K562 (cell line): Measurements from ENCODE around the gene DCAF15. TPM values are rescaled to one million over a fixed set of nuclear protein-coding genes. Genes with fewer than 3 reads are reported as not detected.

Experiments
- ATAC-seq: fragments of 200-7000 bp; cut with Tn5 transposase; 3 replicates; pipeline ENCODE4 v1.9.1; 2020; ENCODE audit warnings: moderate library complexity
- BruUV-seq: library from RNA; stranded (reverse); fragments of 400-500 nt; replicated peaks from 2 replicates; lab custom pipeline; 2021; lab: Mats Ljungman, UMichigan
- CTCF ChIA-PET: fragments of 300-600 bp; formaldehyde crosslinking; extraction: SDS; loops from one replicate; lab custom pipeline; 2021; ENCODE audit warnings: low intra/inter-chr PET ratio; lab: Yijun Ruan, JAX
- POLR2A ChIA-PET: fragments of 300-600, 350-650 bp; sonication (Branson Sonifier 250); formaldehyde crosslinking; extraction: SDS; loops from one replicate; lab custom pipeline; 2021; ENCODE audit warnings: antibody characterized with exemption, inconsistent platforms; lab: Yijun Ruan, JAX
- DNase-seq, 4 experiments: peaks; one replicate each; pipeline versions ENCODE4 v3.0.0 to v3.0.0-alpha.2; 2011 to 2018; ENCODE audit warnings: low spot score in 3 of 4, mixed read lengths in 3 of 4; ENCODE audit errors: extremely low read depth in 1 of 4
- FAIRE-seq: peaks from 2 replicates; lab custom pipeline; 2011; peaks lifted over from hg19 to GRCh38; lab: Jason Lieb, UNC
- H2AFZ ChIP-seq: 2 replicates; pipeline ENCODE4 v1.6.0; 2011; ENCODE audit warnings: low read depth, low read length, control low read depth, inconsistent platforms
- H3K27ac ChIP-seq: fragments of 200-600 bp; 3 replicates; pipeline ENCODE4 v1.8.0; 2011; ENCODE audit warnings: low read depth, mild to moderate bottlenecking, control low read depth, inconsistent platforms, low read length, moderate library complexity, mixed read lengths; ENCODE audit errors: extremely low read depth
- H3K27me3 ChIP-seq, 2 experiments: fragments of 300-600 bp in 1 of 2; 2 replicates in 1 of 2; 3 replicates in 1 of 2; pipeline versions ENCODE4 v1.6.0 to v1.8.0; 2011; ENCODE audit warnings: inconsistent platforms in 2 of 2, low read length in 2 of 2, mild to moderate bottlenecking in 1 of 2, mixed read lengths in 1 of 2, moderate library complexity in 1 of 2; ENCODE audit not compliant: control insufficient read depth in 2 of 2, insufficient read depth in 2 of 2
- H3K36me3 ChIP-seq: fragments of 300-600 bp; 3 replicates; pipeline ENCODE4 v1.8.0; 2011; ENCODE audit warnings: mild to moderate bottlenecking, low read length, inconsistent platforms; ENCODE audit not compliant: control insufficient read depth, insufficient read depth
- H3K4me1 ChIP-seq, 2 experiments: fragments of 200-600 bp in 1 of 2; replicated peaks in 1 of 2; 2 replicates in 1 of 2; 3 replicates in 1 of 2; pipeline versions ENCODE4 v1.5.1 to v1.8.0; 2011; ENCODE audit warnings: inconsistent platforms in 2 of 2, low read length in 2 of 2, mild to moderate bottlenecking in 1 of 2, mixed read lengths in 1 of 2, moderate library complexity in 1 of 2; ENCODE audit not compliant: control insufficient read depth in 2 of 2, insufficient read depth in 2 of 2
- H3K4me2 ChIP-seq: 2 replicates; pipeline ENCODE4 v1.6.1; 2011; ENCODE audit warnings: low read length, control low read depth, inconsistent platforms, mixed read lengths; ENCODE audit not compliant: insufficient read depth
- H3K4me3 ChIP-seq: fragments of 200-600 bp; sonication (generic), shearing (Covaris generic); 2 replicates; pipeline ENCODE4 v1.5.1; 2016; ENCODE audit warnings: control low read depth, inconsistent platforms
- H3K79me2 ChIP-seq: fragments of 200-600 bp; 3 replicates; pipeline ENCODE4 v1.8.0; 2011; ENCODE audit warnings: low read length, inconsistent platforms; ENCODE audit not compliant: control insufficient read depth, insufficient read depth
- H3K9ac ChIP-seq, 2 experiments: 2 replicates each; pipeline versions ENCODE4 v1.6.0 to v1.6.1; 2011; ENCODE audit warnings: low read depth in 2 of 2, low read length in 2 of 2, control low read depth in 1 of 2, inconsistent platforms in 1 of 2, mild to moderate bottlenecking in 1 of 2, mixed read lengths in 1 of 2; ENCODE audit not compliant: insufficient read depth in 1 of 2
- H3K9me1 ChIP-seq: one replicate; pipeline ENCODE4 v1.6.0; 2011; ENCODE audit warnings: inconsistent platforms, mild to moderate bottlenecking, low read length, moderate library complexity; ENCODE audit not compliant: control insufficient read depth, insufficient read depth
- H3K9me3 ChIP-seq: replicated peaks from 2 replicates; pipeline ENCODE4 v1.5.1; 2011; ENCODE audit warnings: low read depth, low read length, inconsistent platforms; ENCODE audit not compliant: control insufficient read depth, insufficient read depth
- H4K20me1 ChIP-seq: replicated peaks from 2 replicates; pipeline ENCODE4 v1.6.1; 2011; ENCODE audit warnings: low read length, inconsistent platforms, mixed read lengths; ENCODE audit not compliant: control insufficient read depth, insufficient read depth
- BRF1 ChIP-seq: IDR thresholded peaks from 3 replicates; pipeline ENCODE4 v1.6.1; 2011; ENCODE audit warnings: borderline replicate concordance, mild to moderate bottlenecking; ENCODE audit not compliant: insufficient read length; ENCODE audit errors: extremely low read depth
- EP300 ChIP-seq: IDR thresholded peaks from 2 replicates; pipeline ENCODE4 v1.6.1; 2012; ENCODE audit warnings: low read length, improper control_type of control experiment
- GTF2F1 ChIP-seq: IDR thresholded peaks from 2 replicates; pipeline ENCODE4 v1.6.1; 2011; ENCODE audit warnings: low read depth, low read length, improper control_type of control experiment
- HNRNPLL ChIP-seq: fragments of 200-400 bp; formaldehyde crosslinking; IDR thresholded peaks from 2 replicates; pipeline ENCODE4 v1.6.1; 2017; ENCODE audit warnings: low read length, low read depth, mild to moderate bottlenecking; ENCODE audit not compliant: poor library complexity, severe bottlenecking
- IRF2 ChIP-seq: sonication (generic); formaldehyde crosslinking; IDR thresholded peaks from 2 replicates; pipeline ENCODE4 v1.8.1; 2022; ENCODE audit warnings: mild to moderate bottlenecking, missing genetic modification reagents
- RREB1 ChIP-seq: fragments of 250-450 bp; sonication (Bioruptor Pico); IDR thresholded peaks from 2 replicates; pipeline ENCODE4 v1.4.0; 2020
- TAL1 ChIP-seq: fragments of 450-650 bp; IDR thresholded peaks from 2 replicates; pipeline ENCODE4 v1.6.1; 2016; ENCODE audit warnings: mild to moderate bottlenecking
- XRCC4 ChIP-seq: IDR thresholded peaks from one replicate; pipeline ENCODE4 v1.6.1; 2011; ENCODE audit not compliant: insufficient read depth, insufficient read length; ENCODE audit errors: extremely low read depth
- ZBTB1 ChIP-seq: sonication (generic); formaldehyde crosslinking; IDR thresholded peaks from 2 replicates; pipeline ENCODE4 v1.8.1; 2023; ENCODE audit warnings: missing genetic modification reagents, low read depth, mild to moderate bottlenecking, borderline replicate concordance
- ZEB2 ChIP-seq: fragments of 450-650 bp; IDR thresholded peaks from 2 replicates; pipeline ENCODE4 v1.6.1; 2016
- ZSCAN29 ChIP-seq: fragments of 450-650 bp; IDR thresholded peaks from 2 replicates; pipeline ENCODE4 v1.6.1; 2017
- WGBS: fragments of 100-300 bp; shearing (Covaris generic); methylation state at CpG from one replicate; pipeline ENCODE4 v1.1.6; 2016; ENCODE audit warnings: low coverage, mixed read lengths; ENCODE audit not compliant: insufficient coverage; ENCODE audit errors: missing lambda C conversion rate; 5-methylcytosine and 5-hydroxymethylcytosine counted together
- in situ Hi-C: fragments of 300-500 bp; cut with MboI; formaldehyde crosslinking; loops from 4 replicates; pipeline ENCODE4 v1.15.0; 2018; ENCODE audit warnings: inconsistent platforms, mixed read lengths
- intact Hi-C: fragments of 100-400 bp; cut with micrococcal nuclease; formaldehyde crosslinking; loops from 2 replicates; pipeline ENCODE4 v1.14.2; 2022
- polyA plus RNA-seq, 8 experiments: library from polyadenylated mRNA; depleted of rRNA in 4 of 8; stranded (reverse) in 5 of 8; unstranded in 3 of 8; fragments of >200 nt; fragmentation: Nextera tagmentation in 2 of 8; fragmentation: Illumina TruSeq in 1 of 8; extraction: Ambion mirVana in 2 of 8; extraction: Trizol in 1 of 8; gene quantifications; 2 replicates each; pipeline versions ENCODE4 v1.2.1 to v1.2.3, GENCODE V29; 2011 to 2014; ENCODE audit warnings: inconsistent platforms in 1 of 8, missing spikeins in 1 of 8
- total RNA-seq, 7 experiments: library from RNA; depleted of rRNA in 6 of 7; stranded (reverse); fragments of >200 nt in 6 of 7; fragmentation: Illumina TruSeq in 2 of 7; extraction: Trizol in 2 of 7; gene quantifications; 2 replicates each; pipeline versions ENCODE4 v1.2.1 to v1.2.3, GENCODE V29; 2011 to 2021; ENCODE audit warnings: low replicate concordance in 1 of 7

The DCAF15 gene
- total and polyA plus RNA-seq, 9 of the 15 experiments (the other 6 are each of a cell fraction or from before 2014, with no cell fraction given): 0.17 to 68.5 (median 27.7) TPM

GRCh38 chr19:13975870-13976269 lies 23.6 kb downstream of the DCAF15 start:
- WGBS: 91% methylated on average over 11 of the region's 11 CpGs
- BruUV-seq: no TSS peak
- POLR2A ChIA-PET: interaction anchor here (0.7 kb wide), 2 partner anchors 14 to 16 kb away, joined by 3 read pairs; no protein-coding TSS in a partner anchor

More at GRCh38 chr19:13975870-13976269, 23.6 kb downstream of the DCAF15 start:
- Histone ChIP-seq H3K9me1 (no peaks in the 10 kb centered on the region), H4K20me1 (no peaks in the 10 kb centered on the region), H3K4me1 (peaks cover 0 to 33% of the 10 kb centered on the region in 2 experiments; a peak in 2 of 5 replicates), H3K79me2 (no peaks in the 10 kb centered on the region)
- CTCF ChIA-PET: no interaction called here
- in situ Hi-C loops: no loop called here
- TF ChIP-seq ZSCAN29 (no peak), ZBTB1 (CRISPR knock-in tag) (no peak), IRF2 (no peak), RREB1 (no peak), XRCC4 (no peak), ZEB2 (no peak), EP300 (no peak), TAL1 (no peak), BRF1 (no peak), GTF2F1 (no peak), HNRNPLL (no peak)
- TF ChIP-seq, all 486 proteins: peak for 0
- Histone ChIP-seq H3K36me3 (peaks cover 43% of the 10 kb centered on the region; the same call in 2 of the 3 replicates), H2AFZ (no peak overlapping the region), H3K9me3 (no peaks in the 10 kb centered on the region), H3K4me3 (no peak overlapping the region), H3K27me3 (no peaks in the 10 kb centered on the region), H3K4me2 (no peak overlapping the region), H3K27ac (no peak overlapping the region), H3K9ac (no peak overlapping the region)
- no peak for FAIRE-seq
- intact Hi-C loops: no loop called here
- no peak for DNase-seq
- no peak for ATAC-seq
